SJSA1 (cell line): ENCODE data around the gene TTYH3. TPM values are rescaled to one million over a fixed set of nuclear protein-coding genes. Genes with fewer than 3 reads are reported as not detected.
"Not testable (repeated sequence)": the region's sequence is repeated elsewhere in the genome, so short reads cannot be mapped to it uniquely, and the experiment has no call there.

Source experiments
- DNase-seq, 2 experiments: peaks; one replicate each; pipeline ENCODE4 v3.0.0-alpha.2; 2015 to 2020; ENCODE audit warnings: low spot score in 2 of 2, low read depth in 1 of 2
- H3K27ac ChIP-seq: fragments of 250-450 bp; sonication (Bioruptor Pico); 2 replicates; pipeline ENCODE4 v1.5.1; 2020; ENCODE audit warnings: mild to moderate bottlenecking, moderate library complexity
- H3K27me3 ChIP-seq: fragments of 250-450 bp; sonication (Bioruptor Pico); replicated peaks from 2 replicates; pipeline ENCODE4 v1.5.1; 2020; ENCODE audit warnings: mild to moderate bottlenecking, moderate library complexity
- H3K36me3 ChIP-seq: fragments of 250-450 bp; sonication (Bioruptor Pico); 2 replicates; pipeline ENCODE4 v1.5.1; 2020; ENCODE audit warnings: mild to moderate bottlenecking
- H3K4me1 ChIP-seq: fragments of 250-450 bp; sonication (Bioruptor Pico); replicated peaks from 2 replicates; pipeline ENCODE4 v1.6.1; 2021; ENCODE audit warnings: mild to moderate bottlenecking
- H3K4me3 ChIP-seq: fragments of 250-450 bp; sonication (Bioruptor Pico); 2 replicates; pipeline ENCODE4 v1.5.1; 2020; ENCODE audit warnings: mild to moderate bottlenecking
- H3K9me3 ChIP-seq: fragments of 250-450 bp; sonication (Bioruptor Pico); replicated peaks from 2 replicates; pipeline ENCODE4 v1.5.1; 2020; ENCODE audit warnings: mild to moderate bottlenecking
- total RNA-seq: library from RNA; depleted of rRNA; stranded (reverse); fragments of >200 nt; shearing (Covaris generic); gene quantifications from 2 replicates; pipeline ENCODE4 v1.2.3, GENCODE V29; 2014

TTYH3 gene
- total RNA-seq, 1 experiment from 2014 or later: 24.3 TPM

DNA sequence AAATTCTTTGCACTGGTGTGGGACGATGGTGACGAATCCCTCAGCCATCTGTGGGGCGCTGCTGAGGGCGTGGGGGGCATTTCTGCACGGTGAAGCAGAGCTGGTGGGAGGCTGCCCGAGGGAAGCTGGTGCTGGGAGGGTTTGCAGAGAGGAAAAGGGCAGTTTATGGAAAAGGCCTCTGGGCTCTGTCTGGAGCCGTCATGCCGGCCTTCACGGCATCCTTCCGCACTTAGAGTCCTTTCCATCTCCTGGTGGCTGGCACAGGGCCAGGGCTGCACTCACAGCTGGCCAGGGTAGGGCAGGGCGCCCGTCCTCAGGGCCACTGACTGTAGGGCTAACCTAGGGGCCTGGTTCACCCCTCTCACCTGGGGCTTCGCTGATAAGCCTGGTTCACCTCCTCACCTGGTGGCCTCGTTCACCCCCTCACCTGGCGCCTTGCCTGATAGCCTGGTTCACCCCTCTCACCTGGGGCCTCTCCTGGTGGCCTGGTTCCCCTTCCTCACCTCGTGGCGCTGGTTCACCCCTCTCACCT is 55.6 kb downstream of the TTYH3 start:
- Histone ChIP-seq H3K4me1 (peaks cover 39% of the 10 kb centered on the region), H3K27me3 (peaks cover 21% of the 10 kb centered on the region), H3K4me3 (peak overlapping the region; percentile 34), H3K27ac (peak overlapping the region; percentile 37; the same call in 1 of the 2 replicates), H3K9me3 (no peaks in the 10 kb centered on the region), H3K36me3 (no peaks in the 10 kb centered on the region)
- DNase-seq: peak; percentile 55 to 74

DNA sequence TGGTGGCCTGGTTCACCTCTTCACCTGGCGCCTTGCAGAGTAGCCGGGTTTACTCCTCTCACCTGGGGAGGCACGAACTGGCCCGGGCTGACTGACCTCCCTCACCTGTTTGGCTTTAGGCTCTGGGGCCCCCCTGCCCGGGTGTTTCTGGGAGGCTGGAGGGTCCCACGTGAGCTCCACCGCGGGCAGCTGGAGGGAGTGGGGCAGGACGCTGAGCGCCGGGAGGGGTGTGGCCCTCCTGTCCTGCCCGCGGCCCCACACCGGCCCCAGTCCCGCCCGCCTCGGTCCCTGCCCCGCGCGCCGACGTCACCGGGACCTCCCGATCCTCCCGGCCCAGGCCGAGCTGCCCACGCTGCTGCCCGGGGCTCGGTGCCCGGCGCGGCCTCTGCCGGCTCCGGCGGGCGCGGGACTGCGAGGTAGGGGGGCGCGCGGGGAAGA is 56.1 kb downstream of the TTYH3 start, which contains the start of gene AMZ1:
Gene AMZ1 (plus strand): TSS at position 322 of the 438 bp plus-strand sequence. CDS start 12,250 bp downstream, outside the sequence.
- Histone ChIP-seq H3K36me3 (no peaks in the 10 kb centered on the region), H3K9me3 (no peaks in the 10 kb centered on the region), H3K4me3 (peak within 1 kb of the TSS; percentile 34), H3K27me3 (peaks cover 21% of the 10 kb centered on the region), H3K4me1 (peaks cover 39% of the 10 kb centered on the region), H3K27ac (peak within 1 kb of the TSS; percentile 37; the same call in 1 of the 2 replicates)
- DNase-seq: no peak

DNA sequence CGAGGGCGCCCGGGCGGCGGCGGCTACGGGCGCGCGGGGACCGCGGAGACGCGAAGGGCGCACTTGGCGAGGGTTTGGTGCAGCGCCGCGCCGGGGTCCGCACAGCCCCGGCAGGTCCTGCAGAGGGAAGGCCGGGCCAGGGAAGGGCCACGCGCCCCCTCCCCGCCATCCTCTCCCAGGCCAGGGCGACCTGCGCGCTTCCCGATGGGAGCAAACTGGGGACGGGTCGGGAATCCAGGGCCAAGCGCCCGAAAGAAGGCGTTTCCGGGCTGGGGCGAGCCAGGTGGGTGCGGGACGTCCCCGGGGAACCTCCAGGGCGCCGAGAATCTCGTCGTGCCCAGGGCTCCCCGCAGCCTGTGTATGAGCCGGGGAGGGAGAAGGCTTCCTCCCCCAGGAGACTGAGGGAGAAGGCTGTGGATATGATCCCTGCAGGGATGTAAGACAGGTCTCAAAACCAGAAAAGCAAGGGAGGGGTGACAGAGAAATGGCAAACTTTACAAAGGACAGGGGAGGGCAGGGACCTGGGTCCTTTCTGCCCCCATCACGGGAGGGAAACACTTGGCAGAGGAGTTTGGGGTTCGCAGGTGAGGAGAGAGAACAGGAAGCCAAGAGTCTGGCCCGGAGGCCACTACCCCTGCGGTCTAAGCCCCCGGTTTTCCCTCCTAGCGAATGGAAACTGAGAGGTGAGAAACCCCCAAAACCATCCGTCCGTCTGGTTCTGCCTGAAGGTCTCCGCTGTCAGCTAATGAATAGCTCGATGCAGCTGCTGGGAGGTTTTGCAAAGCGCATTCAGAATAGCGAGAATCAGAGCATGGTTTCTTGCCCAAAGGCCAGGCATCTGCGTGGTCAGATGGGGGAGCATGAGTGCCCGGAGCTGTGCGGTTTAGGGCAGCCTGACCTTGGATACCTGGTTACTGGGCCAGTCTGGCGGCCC is 56.9 kb downstream of the TTYH3 start:
- H3K4me3 ChIP-seq: peak overlapping the region; percentile 34
- no peaks in the 10 kb centered on the region for H3K36me3 ChIP-seq
- no peaks in the 10 kb centered on the region for H3K9me3 ChIP-seq
- DNase-seq: no peak
- H3K4me1 ChIP-seq: peaks cover 39% of the 10 kb centered on the region
- H3K27ac ChIP-seq: no peak overlapping the region
- peaks cover 21% of the 10 kb centered on the region for H3K27me3 ChIP-seq

DNA sequence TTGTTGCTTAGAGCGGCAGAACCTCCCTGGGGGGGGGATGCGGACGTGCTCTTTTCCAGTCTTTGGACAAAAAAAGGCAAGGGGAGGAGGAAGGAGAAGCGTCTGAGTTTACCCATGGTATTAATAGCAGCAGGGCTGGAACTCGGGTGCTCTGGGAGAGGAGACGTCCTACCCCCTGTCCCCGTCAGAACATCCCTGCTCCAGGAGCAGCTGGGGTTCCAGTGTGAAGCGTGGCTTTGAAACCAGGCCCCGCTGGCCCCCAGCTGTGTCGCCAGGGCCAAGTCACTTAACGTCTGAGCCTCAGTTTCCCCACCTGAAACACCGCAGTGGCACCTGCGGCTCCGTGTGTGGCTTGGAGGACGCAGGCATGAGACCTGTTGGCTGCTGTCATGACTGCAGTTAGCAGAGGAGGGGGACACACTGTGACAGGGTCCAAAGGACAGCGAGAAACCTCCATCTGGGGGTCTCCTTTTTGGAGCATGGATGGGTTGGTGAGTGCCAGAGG is 57.6 kb downstream of the TTYH3 start:
- Histone ChIP-seq H3K27ac (no peak overlapping the region), H3K36me3 (no peaks in the 10 kb centered on the region), H3K4me1 (peaks cover 39% of the 10 kb centered on the region), H3K27me3 (peaks cover 21% of the 10 kb centered on the region), H3K9me3 (no peaks in the 10 kb centered on the region), H3K4me3 (no peak overlapping the region)
- no peak for DNase-seq

DNA sequence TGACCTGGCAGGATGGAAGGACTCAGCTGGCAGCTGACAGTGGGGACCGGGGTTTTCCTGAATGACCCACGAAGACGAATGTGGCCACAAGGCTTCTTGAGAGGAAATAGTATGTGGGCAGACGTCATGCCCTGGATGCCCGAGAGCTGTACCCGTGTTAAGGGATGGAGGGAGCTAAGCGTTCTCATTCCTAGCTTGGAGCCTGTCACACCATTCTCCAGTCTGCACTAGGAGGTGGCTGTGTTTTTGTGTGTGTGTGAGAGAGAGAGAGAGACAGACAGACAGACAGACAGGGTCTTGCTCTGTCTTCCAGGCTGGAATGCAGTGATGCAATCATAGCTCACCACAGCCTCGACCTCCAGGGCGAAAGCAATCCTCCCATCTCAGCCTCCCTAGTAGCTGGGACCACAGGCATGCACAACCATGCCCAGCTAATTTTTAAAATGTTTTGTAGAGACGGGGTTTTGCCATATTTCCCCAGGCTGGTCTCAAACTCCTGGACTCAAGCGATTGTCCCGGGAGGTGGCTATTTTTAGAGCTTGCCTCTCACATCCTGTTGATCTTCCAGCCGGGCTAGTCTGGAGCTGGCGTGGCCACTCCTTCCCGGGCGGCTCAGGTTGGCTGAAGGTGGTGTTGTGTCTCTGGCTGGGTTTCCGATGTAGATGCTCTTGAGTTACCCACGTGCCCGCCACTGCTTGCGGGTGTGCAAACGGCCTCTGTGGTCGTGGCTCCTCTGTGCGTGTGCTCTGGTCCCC is 58.3 kb downstream of the TTYH3 start:
- Histone ChIP-seq H3K27ac (no peak overlapping the region), H3K27me3 (peaks cover 21% of the 10 kb centered on the region), H3K4me3 (no peak overlapping the region), H3K9me3 (no peaks in the 10 kb centered on the region), H3K36me3 (no peaks in the 10 kb centered on the region), H3K4me1 (peaks cover 39% of the 10 kb centered on the region)
- DNase-seq: peak in 1 of 2 experiments; percentile 44

DNA sequence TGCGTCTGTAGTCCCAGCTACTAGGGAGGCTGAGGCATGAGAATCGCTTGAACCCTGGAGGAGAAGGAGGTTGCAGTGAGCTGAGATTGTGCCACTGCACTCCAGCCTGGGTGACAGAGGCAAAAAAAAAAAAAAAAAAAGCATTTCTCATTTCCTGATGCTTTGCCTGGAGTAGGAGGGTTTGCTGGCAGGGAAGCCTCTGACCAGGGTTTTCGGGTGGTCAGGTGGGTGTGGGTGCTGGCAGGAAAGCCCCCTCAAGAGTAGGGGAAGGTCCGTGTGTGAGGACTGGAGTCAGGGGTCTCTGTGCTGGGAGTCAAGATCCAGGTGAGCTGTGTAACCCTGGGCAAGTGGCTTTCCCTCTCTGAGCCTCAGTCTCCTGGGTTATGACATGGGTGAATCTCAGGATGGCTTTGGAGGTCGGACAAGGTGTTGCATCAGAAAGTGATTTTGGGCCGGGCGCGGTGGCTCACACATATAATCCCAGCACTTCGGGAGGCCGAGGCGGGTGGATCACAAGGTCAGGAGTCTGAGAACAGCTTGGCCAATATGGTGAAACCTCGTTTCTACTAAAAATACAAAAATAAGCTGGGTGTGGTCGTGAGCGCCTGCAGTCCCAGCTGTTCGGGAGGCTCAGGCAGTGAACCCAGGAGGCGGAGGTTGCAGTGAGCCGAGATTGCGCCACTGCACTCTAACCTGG is 59.4 kb downstream of the TTYH3 start:
- H3K4me3 ChIP-seq: no peak overlapping the region
- no peaks in the 10 kb centered on the region for H3K36me3 ChIP-seq
- H3K27me3 ChIP-seq: peaks cover 21% of the 10 kb centered on the region
- H3K4me1 ChIP-seq: peaks cover 39% of the 10 kb centered on the region
- DNase-seq: no peak
- no peak overlapping the region for H3K27ac ChIP-seq
- no peaks in the 10 kb centered on the region for H3K9me3 ChIP-seq

DNA sequence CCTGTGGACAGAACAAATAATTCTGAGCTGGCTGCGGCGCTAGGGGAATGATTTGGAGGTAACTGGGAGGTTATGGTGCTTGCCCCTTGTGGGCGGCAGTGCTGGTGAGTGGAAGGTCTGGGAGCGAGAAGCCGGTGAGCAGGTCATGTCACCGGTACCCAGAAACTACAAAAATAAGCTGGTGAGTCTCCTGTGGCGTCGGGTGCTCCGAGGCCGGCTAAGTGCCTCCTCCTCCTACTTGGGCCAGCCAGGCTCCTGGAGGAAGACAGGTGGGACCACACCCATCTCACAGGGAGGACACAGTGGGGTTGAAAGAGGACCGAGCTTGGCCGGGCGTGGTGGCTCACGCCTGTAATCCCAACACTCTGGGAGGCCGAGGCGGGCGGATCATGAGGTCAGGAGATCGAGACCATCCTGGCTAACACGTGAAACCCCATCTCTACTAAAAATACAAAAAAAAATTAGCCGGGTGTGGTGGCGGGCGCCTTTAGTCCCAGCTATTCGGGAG is 60.2 kb downstream of the TTYH3 start:
- H3K27ac ChIP-seq, H3K9me3 ChIP-seq, H3K36me3 ChIP-seq, DNase-seq, H3K4me3 ChIP-seq: not testable (repeated sequence)
- peaks cover 38% of the 10 kb centered on the region for H3K4me1 ChIP-seq
- peaks cover 21% of the 10 kb centered on the region for H3K27me3 ChIP-seq

DNA sequence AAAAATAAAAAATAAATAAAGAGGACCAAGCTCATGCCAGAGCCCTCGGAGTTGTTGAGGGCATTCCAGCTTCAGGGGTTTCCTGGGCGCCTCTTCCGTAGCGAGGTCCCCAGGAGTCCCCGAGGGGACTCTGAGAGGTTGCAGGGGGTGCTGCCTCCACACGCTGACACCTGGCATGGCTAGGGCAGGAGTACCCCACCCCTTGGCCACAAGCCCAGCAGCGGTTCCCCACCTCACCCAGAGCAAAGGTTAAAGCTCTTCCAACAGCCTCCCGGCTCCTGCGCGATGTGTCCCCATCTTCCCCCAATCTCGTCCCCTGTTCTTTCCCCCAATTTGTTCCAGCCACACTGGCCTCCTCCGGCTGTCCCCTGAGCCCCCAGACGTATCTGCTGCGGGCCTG is 60.8 kb downstream of the TTYH3 start:
- no peak for DNase-seq
- peaks cover 32% of the 10 kb centered on the region for H3K4me1 ChIP-seq
- peaks cover 20% of the 10 kb centered on the region for H3K27me3 ChIP-seq
- H3K36me3 ChIP-seq: no peaks in the 10 kb centered on the region
- no peaks in the 10 kb centered on the region for H3K9me3 ChIP-seq
- no peak overlapping the region for H3K4me3 ChIP-seq
- H3K27ac ChIP-seq: no peak overlapping the region

DNA sequence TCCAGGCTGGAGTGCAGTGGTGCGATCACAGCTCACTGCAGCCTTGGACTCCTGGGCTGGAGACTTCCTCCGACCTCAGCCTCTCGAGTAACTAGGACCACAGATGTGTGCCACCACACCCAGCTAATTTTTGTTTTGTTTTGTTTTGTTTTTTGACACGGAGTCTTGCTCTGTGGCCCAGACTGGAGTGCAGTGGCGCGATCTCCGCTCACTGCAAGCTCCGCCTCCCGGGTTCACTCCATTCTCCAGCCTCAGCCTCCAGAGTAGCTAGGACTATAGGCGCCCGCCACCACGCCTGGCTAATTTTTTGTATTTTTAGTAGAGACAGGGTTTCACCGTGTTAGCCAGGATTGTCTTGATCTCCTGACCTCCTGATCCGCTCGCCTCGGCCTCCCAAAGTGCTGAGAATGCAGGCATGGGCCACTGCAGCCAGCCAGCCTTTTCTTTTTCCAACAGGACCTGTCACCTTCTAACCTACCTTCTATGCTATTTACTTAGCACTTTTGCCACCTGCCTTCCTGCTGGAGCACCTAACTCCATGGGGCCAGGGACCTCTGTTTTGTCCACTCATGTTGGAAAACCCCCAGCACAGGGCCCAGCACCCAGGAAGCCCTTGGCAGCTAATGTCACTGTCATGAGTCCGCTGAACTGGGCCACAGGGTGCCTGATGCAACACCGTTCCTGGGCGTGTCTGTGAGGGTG is 61.8 kb downstream of the TTYH3 start:
- H3K4me1 ChIP-seq: peaks cover 22% of the 10 kb centered on the region
- not testable (repeated sequence) for H3K27me3 ChIP-seq, DNase-seq, H3K9me3 ChIP-seq, H3K36me3 ChIP-seq, H3K27ac ChIP-seq, H3K4me3 ChIP-seq

DNA sequence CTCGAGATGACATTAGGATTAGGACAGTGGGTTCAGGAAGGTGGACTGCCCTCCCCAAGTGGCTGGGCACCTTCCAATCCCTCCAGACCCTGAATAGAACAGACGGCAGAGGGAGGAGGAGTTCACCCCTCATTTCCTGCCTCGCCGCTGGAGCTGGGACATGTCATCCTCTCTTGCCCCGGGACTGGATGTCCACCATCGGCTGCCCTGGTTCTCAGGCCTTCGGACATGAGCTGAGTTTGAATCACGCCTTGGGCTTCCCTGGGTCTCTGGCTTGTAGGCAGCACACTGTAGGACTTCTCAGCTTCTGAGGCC is 62.3 kb downstream of the TTYH3 start:
- not testable (repeated sequence) for H3K4me3 ChIP-seq

DNA sequence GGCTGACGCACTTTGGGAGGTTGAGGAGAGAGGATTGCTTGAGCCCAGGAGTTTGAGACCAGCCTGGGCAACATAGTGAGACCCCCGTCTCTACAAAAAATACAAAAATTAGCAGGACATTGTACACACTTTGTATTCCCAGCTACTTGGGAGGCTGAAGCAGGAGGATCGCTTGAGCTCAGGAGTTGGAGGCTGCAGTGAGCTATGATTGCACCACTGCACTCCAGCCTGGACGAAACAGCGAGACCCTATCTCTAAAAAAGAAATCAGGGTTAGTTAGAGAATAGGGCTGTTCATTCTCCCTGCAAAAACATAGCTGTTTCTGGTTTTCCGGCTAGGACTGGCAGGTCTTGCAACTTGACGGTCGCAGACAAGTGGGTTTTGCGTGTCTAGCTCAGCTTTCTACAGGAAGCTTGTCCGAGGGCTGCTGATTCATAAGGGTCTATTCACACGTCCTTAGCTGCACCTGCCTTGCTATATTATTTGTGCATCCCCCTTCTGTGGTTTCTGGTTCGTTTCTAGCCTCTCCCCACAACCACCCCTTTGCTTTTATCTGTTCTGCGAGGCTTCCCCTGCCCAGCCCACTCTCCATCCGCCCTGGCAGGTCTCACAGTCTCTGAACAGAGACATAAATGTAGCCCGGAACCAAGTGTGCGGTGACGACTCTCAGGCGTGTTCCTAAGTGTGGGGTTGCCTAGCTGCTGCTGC is 66.9 kb downstream of the TTYH3 start:
- H3K9me3 ChIP-seq: no peaks in the 10 kb centered on the region
- H3K36me3 ChIP-seq: no peaks in the 10 kb centered on the region
- H3K27ac ChIP-seq: no peak overlapping the region
- DNase-seq: no peak
- H3K27me3 ChIP-seq: no peaks in the 10 kb centered on the region
- no peaks in the 10 kb centered on the region for H3K4me1 ChIP-seq
- H3K4me3 ChIP-seq: no peak overlapping the region

More for the DNA sequence above, 62.3 kb downstream of the TTYH3 start:
- not testable (repeated sequence) for H3K27me3 ChIP-seq, H3K36me3 ChIP-seq, H3K27ac ChIP-seq, DNase-seq, H3K9me3 ChIP-seq
- H3K4me1 ChIP-seq: peaks cover 17% of the 10 kb centered on the region

DNA sequence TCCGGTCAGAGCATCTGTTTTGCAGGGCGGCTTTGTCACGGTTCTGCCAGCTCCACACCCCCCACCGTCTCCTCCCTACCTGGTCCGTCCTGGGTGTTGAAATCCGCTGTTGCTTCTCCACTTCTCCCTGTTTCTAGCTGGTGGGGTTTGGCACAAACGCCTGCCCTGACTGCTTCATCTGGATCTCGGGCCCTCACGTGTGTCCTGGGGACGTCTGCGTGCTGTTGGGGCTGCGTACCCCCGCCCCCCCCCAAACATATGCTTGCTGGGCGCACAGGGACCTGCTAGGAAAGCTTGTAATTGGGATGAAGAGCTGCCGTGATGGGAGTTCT is 67.5 kb downstream of the TTYH3 start:
- H3K4me1 ChIP-seq: no peaks in the 10 kb centered on the region

More for the DNA sequence above, 67.5 kb downstream of the TTYH3 start:
- H3K27me3 ChIP-seq: no peaks in the 10 kb centered on the region
- H3K4me3 ChIP-seq: no peak overlapping the region
- H3K27ac ChIP-seq: no peak overlapping the region
- no peaks in the 10 kb centered on the region for H3K36me3 ChIP-seq
- no peak for DNase-seq
- H3K9me3 ChIP-seq: no peaks in the 10 kb centered on the region
